Inflammatory macrophage (primary cell): ENCODE results near the gene NCCRP1.

ENCODE experiments used
- DNase-seq, 2 donors: peaks; one replicate each; pipeline ENCODE4 v3.0.0-alpha.2; 2020 to 2022

The NCCRP1 gene

GRCh38 chr19:39165857-39166256, 30.9 kb upstream of the NCCRP1 start:
- DNase-seq, result no peak

GRCh38 chr19:39166571-39167391, 30.0 kb upstream of the NCCRP1 start:
- no peak for DNase-seq

- DNase-seq, result no peak
These were observed 29.1 kb upstream of the NCCRP1 start for GRCh38 chr19:39167461-39168257.

GRCh38 chr19:39168258-39169142, 28.3 kb upstream of the NCCRP1 start:
- no peak for DNase-seq

- no peak for DNase-seq
These were observed 27.5 kb upstream of the NCCRP1 start for GRCh38 chr19:39169143-39169810.

- DNase-seq, result no peak
These were observed 26.2 kb upstream of the NCCRP1 start for GRCh38 chr19:39170386-39171231.

- DNase-seq, result no peak
These were observed 25.0 kb upstream of the NCCRP1 start for GRCh38 chr19:39171479-39172465.

GRCh38 chr19:39172700-39173501, 23.9 kb upstream of the NCCRP1 start:
- no peak for DNase-seq

GRCh38 chr19:39173502-39173991, 23.2 kb upstream of the NCCRP1 start:
- no peak for DNase-seq

- no peak for DNase-seq
These were observed 22.6 kb upstream of the NCCRP1 start for GRCh38 chr19:39174142-39174541.

- DNase-seq, result no peak
These were observed 21.9 kb upstream of the NCCRP1 start for GRCh38 chr19:39174558-39175544.

- no peak for DNase-seq
These were observed 21.2 kb upstream of the NCCRP1 start for GRCh38 chr19:39175564-39175963.

- no peak for DNase-seq
These were observed 19.6 kb upstream of the NCCRP1 start for GRCh38 chr19:39177110-39177699.

GRCh38 chr19:39177736-39178135, 19.0 kb upstream of the NCCRP1 start:
- DNase-seq, result no peak

GRCh38 chr19:39178296-39179006, 18.3 kb upstream of the NCCRP1 start:
- DNase-seq, result no peak

GRCh38 chr19:39179754-39180153, 17.0 kb upstream of the NCCRP1 start:
- no peak for DNase-seq

GRCh38 chr19:39180749-39181148, 16.0 kb upstream of the NCCRP1 start:
- DNase-seq, result no peak
